ENCODE measurements around the gene GNL1.

- TF ChIP-seq CTCF (IDR thresholded peaks at IDR 0.05; ENCODE audit: borderline replicate concordance, extremely low read depth, low read length, poor library complexity, severe bottlenecking) (no peak), EZH2 (IDR thresholded peaks at IDR 0.05; ENCODE audit: borderline replicate concordance, low read depth, low read length, severe bottlenecking) (no peak)
Observed at GRCh38 chr6:30570740-30571074, 14.4 kb upstream of the GNL1 start.

Data from DND-41 (cell line).